Activated CD8-positive, alpha-beta memory T cell treated with anti-CD3 and anti-CD28 coated beads, Interleukin-2, amount 50 U/mL, for 24 hours (primary cell): ENCODE data around the gene ACSM4.
"Not testable (repeated sequence)": the region's sequence is repeated elsewhere in the genome, so short reads cannot be mapped to it uniquely, and the experiment has no call there.

ENCODE experiments used
- DNase-seq: peaks from one replicate; pipeline ENCODE4 v3.0.0-alpha.2; 2020; ENCODE audit errors: extremely low read depth

The ACSM4 gene

GRCh38 chr12:7303772-7304171 is at the start of gene ACSM4:
ACSM4 (plus strand) TSS chr12:7304072; CDS start chr12:7304332, 260 bp downstream.
- no peak for DNase-seq

GRCh38 chr12:7259060-7259459 is 44.8 kb upstream of the ACSM4 start:
- DNase-seq, result no peak

GRCh38 chr12:7264538-7264937 is 39.3 kb upstream of the ACSM4 start:
- no peak for DNase-seq

GRCh38 chr12:7265251-7265650 is 38.6 kb upstream of the ACSM4 start:
- no peak for DNase-seq

GRCh38 chr12:7269273-7269672 is 34.6 kb upstream of the ACSM4 start:
- no peak for DNase-seq

- DNase-seq, result no peak
Measured at GRCh38 chr12:7271893-7272514, 31.9 kb upstream of the ACSM4 start.

- not testable (repeated sequence) for DNase-seq
Measured at GRCh38 chr12:7275482-7275881, 28.4 kb upstream of the ACSM4 start.

GRCh38 chr12:7282844-7283243 is 21.0 kb upstream of the ACSM4 start:
- no peak for DNase-seq

- DNase-seq, result no peak
Measured at GRCh38 chr12:7289743-7290142, 14.1 kb upstream of the ACSM4 start.

GRCh38 chr12:7290588-7290987 is 13.3 kb upstream of the ACSM4 start:
- DNase-seq, result not testable (repeated sequence)

- DNase-seq, result no peak
Measured at GRCh38 chr12:7292300-7292699, 11.6 kb upstream of the ACSM4 start.

GRCh38 chr12:7293670-7294069 is 10.2 kb upstream of the ACSM4 start:
- DNase-seq, result no peak

GRCh38 chr12:7295529-7295928 is 8.3 kb upstream of the ACSM4 start:
- no peak for DNase-seq

GRCh38 chr12:7297865-7298264 is 6.0 kb upstream of the ACSM4 start:
- DNase-seq, result no peak

GRCh38 chr12:7302266-7302986 is 1.4 kb upstream of the ACSM4 start:
- no peak for DNase-seq

GRCh38 chr12:7303230-7303629 is 642 bp upstream of the ACSM4 start:
- DNase-seq, result no peak

GRCh38 chr12:7304456-7304855 is 584 bp downstream of the ACSM4 start:
- DNase-seq, result no peak

- no peak for DNase-seq
Measured at GRCh38 chr12:7310070-7310469, 6.2 kb downstream of the ACSM4 start.

GRCh38 chr12:7319930-7320329 is 16.1 kb downstream of the ACSM4 start:
- DNase-seq, result no peak

- no peak for DNase-seq
Measured at GRCh38 chr12:7321624-7322023, 17.8 kb downstream of the ACSM4 start.

- DNase-seq, result no peak
Measured at GRCh38 chr12:7322599-7322998, 18.7 kb downstream of the ACSM4 start.

GRCh38 chr12:7324176-7324575 is 20.3 kb downstream of the ACSM4 start:
- no peak for DNase-seq

- DNase-seq, result no peak
Measured at GRCh38 chr12:7327918-7328317, 24.0 kb downstream of the ACSM4 start.

- not testable (repeated sequence) for DNase-seq
Measured at GRCh38 chr12:7337790-7338189, 33.9 kb downstream of the ACSM4 start.
